ELR (cell line): Measurements from ENCODE around the gene PPP1R15B.

Source experiments
- DNase-seq: peaks from one replicate; pipeline ENCODE4 v3.0.0-alpha.2; 2015; ENCODE audit warnings: low read depth

PPP1R15B gene

GRCh38 chr1:204420039-204421004 lies 8.7 kb upstream of the PPP1R15B start:
- DNase-seq = no peak

DNA sequence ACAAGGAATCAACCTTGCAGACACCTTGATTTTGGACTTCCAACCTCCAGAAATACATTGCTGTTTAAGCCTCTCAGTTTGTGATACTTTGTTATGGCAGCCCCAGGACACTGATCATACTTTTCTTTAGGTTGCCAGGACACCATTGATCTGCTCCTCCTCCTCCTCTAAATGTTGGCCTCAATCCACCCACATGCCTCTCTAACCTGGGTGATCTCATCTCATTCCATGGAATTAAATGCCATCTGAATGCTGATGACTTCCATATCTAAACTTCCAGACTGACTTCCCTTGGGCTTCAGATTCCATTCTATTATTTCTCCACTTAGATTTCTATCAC lies 7.4 kb upstream of the PPP1R15B start:
- peak; percentile 61 for DNase-seq

DNA sequence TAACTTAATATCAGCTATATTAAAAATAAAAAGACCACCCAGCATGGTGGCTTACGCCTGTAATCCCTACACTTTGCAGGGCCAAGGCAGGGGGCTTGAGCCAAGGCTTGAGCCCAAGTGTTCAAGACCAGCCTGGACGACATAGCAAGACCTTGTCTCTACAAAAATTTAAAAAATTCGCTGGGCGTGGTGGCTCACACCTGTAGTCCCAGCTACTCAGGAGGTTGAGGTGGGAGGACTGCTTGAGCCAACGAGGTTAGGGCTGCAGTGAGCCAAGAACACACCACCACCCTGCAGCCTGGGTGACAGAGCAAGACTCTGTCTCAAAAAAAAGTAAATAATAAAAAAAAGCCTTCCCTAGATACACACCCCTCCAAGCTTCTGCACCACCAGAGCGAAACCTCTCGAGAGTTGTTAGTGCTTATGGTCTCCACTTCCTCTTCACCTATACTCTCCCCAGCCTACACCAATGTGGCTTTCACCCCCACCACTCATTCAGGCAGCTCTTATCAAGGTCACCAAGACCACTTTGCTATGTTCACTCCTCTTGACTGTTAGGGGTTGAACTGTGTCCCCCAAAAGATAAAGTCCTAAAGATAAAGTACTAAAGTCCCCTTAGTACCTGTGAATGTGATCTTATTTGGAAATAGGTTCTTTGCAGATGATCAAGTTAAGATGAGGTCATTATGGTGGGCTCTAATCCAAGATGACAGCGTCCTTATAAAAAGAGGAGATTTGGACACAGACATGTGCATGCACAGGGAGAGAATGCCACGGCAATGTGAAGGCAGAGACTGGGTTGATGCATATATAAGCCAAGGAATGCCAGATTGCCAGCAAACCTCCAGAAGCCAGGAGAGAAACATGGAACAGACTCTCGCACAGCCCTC lies 6.8 kb upstream of the PPP1R15B start:
- peak; percentile 56 for DNase-seq

- DNase-seq = peak; percentile 99
These were observed 5.7 kb upstream of the PPP1R15B start for GRCh38 chr1:204417074-204417997.

- DNase-seq = no peak
These were observed 5.0 kb upstream of the PPP1R15B start for GRCh38 chr1:204416589-204417073.

GRCh38 chr1:204415351-204415750 lies 3.7 kb upstream of the PPP1R15B start:
- no peak for DNase-seq

DNA sequence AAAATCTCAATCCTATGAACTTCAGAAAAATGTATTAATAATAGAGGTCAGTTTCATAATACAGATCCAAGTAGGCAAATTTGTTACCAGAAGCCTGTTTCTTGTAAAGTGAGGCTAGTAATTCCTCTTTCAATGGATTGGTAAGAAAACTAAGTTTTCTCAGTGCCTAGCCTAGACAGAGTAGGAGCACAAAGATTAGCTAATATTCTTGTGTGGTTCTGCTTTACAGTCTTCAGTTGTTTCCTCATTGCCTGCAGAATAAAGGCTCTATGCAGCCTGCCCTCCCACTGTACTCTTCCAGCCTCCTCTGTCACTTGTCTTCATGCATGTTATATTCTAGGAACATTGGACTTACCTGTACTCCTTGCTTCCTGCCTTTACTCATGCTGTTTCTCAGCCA lies 2.4 kb upstream of the PPP1R15B start:
- no peak for DNase-seq

DNA sequence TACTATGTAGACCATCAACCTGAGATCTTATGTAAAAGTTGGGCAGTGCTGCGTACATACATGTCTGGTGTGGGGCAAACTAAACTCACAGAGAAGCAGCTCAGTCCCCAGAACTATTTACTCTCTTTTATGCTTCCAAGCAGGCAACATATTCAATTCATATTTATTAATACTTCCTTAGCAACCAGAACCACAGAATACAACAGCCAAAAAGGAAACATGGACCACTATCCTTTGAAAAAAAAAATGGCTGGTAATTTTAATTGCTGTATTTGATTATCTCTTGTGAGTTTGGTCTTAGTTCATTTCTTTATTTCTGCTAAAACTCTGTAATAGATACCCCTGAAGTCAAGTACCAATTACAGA lies 1.5 kb upstream of the PPP1R15B start:
- no peak for DNase-seq

GRCh38 chr1:204410688-204411450 lies 748 bp downstream of the PPP1R15B start:
- peak; percentile 56 for DNase-seq

DNA sequence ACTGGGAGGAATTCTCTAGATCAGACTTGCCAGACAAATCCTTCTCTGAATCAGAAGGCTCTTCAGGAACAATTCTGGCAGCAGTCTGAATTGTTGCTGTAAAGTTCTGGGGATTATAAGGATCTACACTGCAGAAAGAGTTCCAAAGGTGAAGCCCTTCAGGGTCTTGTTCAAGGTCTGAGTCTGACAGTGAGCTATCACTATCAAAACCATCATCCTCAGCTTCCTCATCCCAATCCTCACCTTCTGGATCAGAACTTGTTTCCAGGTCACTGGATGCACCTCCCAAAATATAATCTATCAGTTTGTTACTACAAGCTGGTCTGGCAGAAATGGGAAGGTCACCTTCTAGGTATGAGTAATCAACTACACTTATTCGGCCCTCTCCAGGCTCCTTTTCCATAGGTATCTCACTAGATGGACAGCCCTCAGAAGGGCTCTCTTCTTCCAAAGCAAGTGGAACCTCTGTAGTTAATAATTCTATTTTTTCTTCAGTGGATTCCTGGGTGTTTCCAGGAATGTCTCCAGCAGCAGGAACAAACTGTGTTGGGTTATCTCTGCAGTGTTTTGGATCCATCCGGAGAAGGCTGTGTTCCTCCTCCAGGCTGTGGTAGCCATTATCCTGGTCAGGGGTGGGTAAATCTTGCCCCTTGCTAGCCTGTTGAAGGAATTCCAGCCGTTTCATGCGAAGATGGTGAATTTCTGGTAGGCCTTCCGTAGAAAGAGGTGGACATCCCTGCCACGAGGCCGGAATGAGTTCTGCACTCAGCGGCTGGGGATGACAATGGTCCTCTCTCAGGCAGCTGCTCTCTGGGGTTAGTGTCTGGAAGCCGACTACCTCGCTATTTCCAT lies 1.6 kb downstream of the PPP1R15B start:
- DNase-seq = peak; percentile 43

- peak; percentile 19 for DNase-seq
These were observed 2.5 kb downstream of the PPP1R15B start for GRCh38 chr1:204409123-204409522.

GRCh38 chr1:204408602-204409001 lies 3.0 kb downstream of the PPP1R15B start:
- no peak for DNase-seq

- peak; percentile 69 for DNase-seq
These were observed 3.5 kb downstream of the PPP1R15B start for GRCh38 chr1:204408074-204408507.

- DNase-seq = no peak
These were observed 4.2 kb downstream of the PPP1R15B start for GRCh38 chr1:204407295-204407971.

DNA sequence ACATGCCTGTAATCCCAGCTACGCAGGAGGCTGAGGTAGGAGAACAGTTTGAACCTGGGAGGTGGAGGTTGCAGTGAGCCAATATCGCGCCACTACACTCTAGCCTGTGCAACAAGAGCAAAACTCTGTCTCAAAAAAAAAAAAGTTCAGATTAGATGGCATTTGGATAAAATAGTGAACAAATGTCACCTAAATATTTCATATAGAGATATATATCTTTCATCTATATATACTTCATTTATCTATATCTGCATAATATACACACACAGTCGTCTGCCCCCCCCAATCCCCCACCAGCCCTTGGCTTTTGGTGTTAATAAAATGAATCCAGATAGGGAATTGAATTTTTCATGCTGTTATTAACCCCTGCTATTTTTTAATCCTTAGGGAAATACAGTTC lies 5.0 kb downstream of the PPP1R15B start:
- DNase-seq = no peak

GRCh38 chr1:204405988-204406387 lies 5.6 kb downstream of the PPP1R15B start:
- no peak for DNase-seq

- no peak for DNase-seq
These were observed 7.0 kb downstream of the PPP1R15B start for GRCh38 chr1:204404629-204405028.

DNA sequence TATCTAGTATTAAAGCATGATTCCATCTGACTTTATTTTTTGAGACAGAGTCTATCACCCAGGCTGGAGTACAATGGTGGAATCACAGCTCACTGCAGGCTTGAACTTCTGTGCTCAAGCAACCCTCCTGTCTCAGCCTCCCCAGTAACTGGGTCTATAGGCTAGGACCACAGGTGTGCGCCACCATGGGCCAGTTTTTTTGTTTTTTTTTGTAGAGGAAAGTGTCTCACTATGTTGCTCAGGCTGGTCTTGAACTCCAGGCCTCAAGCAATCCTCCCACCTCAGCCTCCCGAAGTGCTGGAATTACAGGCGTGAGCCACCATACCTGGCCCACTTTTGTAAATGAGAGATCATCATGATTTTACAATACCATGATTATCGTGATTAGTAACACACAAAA lies 9.2 kb downstream of the PPP1R15B start:
- no peak for DNase-seq

GRCh38 chr1:204401730-204402129 lies 9.9 kb downstream of the PPP1R15B start:
- no peak for DNase-seq
